ENCODE measurements around the gene FGFBP1.

Gene FGFBP1

DNA sequence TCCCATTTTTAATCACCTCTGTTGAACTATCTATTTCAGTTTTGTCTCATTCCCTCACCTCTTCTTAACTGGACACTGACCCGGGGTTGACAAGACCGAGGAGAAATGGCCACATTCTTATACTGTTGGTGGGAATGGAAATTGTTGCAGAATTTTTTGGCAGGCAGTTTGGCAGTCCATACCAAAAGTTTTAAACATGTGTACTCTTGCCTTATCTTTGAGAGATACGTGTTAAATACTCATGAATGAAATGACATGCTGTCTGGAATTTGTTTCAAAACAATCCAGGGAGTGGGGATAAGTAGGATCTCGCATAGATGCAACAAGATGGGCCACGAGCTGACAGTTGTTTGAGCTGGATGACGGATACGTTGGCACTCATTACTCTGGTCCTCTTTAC is 12.1 kb downstream of the FGFBP1 start:
- Histone ChIP-seq H2BK5ac (ENCODE audit: low read length) (no peak overlapping the region), H4K8ac (ENCODE audit: low read depth, low read length) (no peak overlapping the region), H3K79me1 (ENCODE audit: low read depth, low read length) (no peaks in the 10 kb centered on the region), H3K14ac (ENCODE audit: low read length) (no peak overlapping the region), H4K91ac (ENCODE audit: low read depth, low read length, poor library complexity) (no peak overlapping the region), H3K4me2 (ENCODE audit: insufficient read depth, low read length, poor library complexity, severe bottlenecking) (no peak overlapping the region), H3K23ac (ENCODE audit: low read depth, low read length, poor library complexity) (no peak overlapping the region), H2AK5ac (ENCODE audit: low read depth, low read length) (no peak overlapping the region), H2BK12ac (ENCODE audit: low read length) (no peak overlapping the region), H3K9ac (ENCODE audit: low read depth, low read length, poor library complexity) (no peak overlapping the region), H2BK120ac (ENCODE audit: low read depth, low read length) (no peak overlapping the region), H2AFZ (ENCODE audit: low read length) (no peak overlapping the region), H3K27me3 (ENCODE audit: control insufficient read depth in 3 of 3, insufficient read depth in 3 of 3, low read depth in 1 of 3, low read length in 3 of 3) (peaks cover 0 to 8% (median 0%) of the 10 kb centered on the region in 3 experiments), H2BK15ac (ENCODE audit: low read length) (no peak overlapping the region), H3K4ac (ENCODE audit: low read length) (no peak overlapping the region), H3K4me3 (ENCODE audit: low read length in 2 of 2) (no peak overlapping the region), H3K27ac (replicated peaks; ENCODE audit: low read length) (no peak overlapping the region), H3K9me3 (replicated peaks in 1 of 2; ENCODE audit: control insufficient read depth in 2 of 2, insufficient read depth in 1 of 2, low read depth in 1 of 2, low read length in 2 of 2) (no peaks in the 10 kb centered on the region), H3K18ac (ENCODE audit: low read length) (no peak overlapping the region), H3K36me3 (replicated peaks in 1 of 2; ENCODE audit: control insufficient read depth in 2 of 2, insufficient read depth in 2 of 2, low read length in 2 of 2) (no peaks in the 10 kb centered on the region), H3K4me1 (ENCODE audit: control insufficient read depth in 2 of 2, insufficient read depth in 1 of 2, low read depth in 1 of 2, low read length in 2 of 2) (no peaks in the 10 kb centered on the region)
- WGBS, 2 donors (ENCODE audit: extremely low coverage in 2 of 2, insufficient read length in 2 of 2, insufficient replicate concordance in 1 of 2) = no CpG with 5 or more reads among the region's 7 CpGs
- DNase-seq (ENCODE audit: low spot score) = no peak

DNA sequence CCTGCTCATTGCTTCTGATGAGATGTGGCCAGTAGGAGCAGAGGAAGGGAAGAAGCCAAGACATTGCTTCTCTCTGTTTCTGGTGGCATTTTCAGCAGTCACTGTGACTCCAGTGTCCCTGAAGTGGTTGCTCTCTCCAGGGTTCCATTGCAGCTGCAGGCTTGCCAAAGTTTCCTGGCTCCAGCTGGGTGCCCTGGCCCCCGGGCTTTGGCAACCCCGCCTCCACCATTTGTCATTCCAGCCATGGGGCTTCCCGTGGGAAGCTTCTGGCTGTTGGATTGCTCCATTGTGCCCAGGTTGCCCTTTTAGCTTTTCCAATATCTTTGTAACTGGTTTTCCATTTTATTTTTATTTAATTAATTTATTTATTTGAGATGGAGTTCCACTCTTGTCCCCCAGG is 12.7 kb downstream of the FGFBP1 start:
- H3K27me3 ChIP-seq (ENCODE audit: control insufficient read depth in 3 of 3, insufficient read depth in 3 of 3, low read depth in 1 of 3, low read length in 3 of 3) = peaks cover 0 to 8% (median 0%) of the 10 kb centered on the region in 3 experiments
- H2AK5ac ChIP-seq (ENCODE audit: low read depth, low read length) = no peak overlapping the region
- H2AFZ ChIP-seq (ENCODE audit: low read length) = no peak overlapping the region
- H3K9ac ChIP-seq (ENCODE audit: low read depth, low read length, poor library complexity) = no peak overlapping the region
- H3K4me1 ChIP-seq (ENCODE audit: control insufficient read depth in 2 of 2, insufficient read depth in 1 of 2, low read depth in 1 of 2, low read length in 2 of 2) = no peaks in the 10 kb centered on the region
- no peak overlapping the region for H4K91ac ChIP-seq (ENCODE audit: low read depth, low read length, poor library complexity)
- no peak overlapping the region for H3K27ac ChIP-seq (replicated peaks; ENCODE audit: low read length)
- no peak overlapping the region for H4K8ac ChIP-seq (ENCODE audit: low read depth, low read length)
- H2BK5ac ChIP-seq (ENCODE audit: low read length) = no peak overlapping the region
- no peak overlapping the region for H2BK15ac ChIP-seq (ENCODE audit: low read length)
- no peak overlapping the region for H3K4ac ChIP-seq (ENCODE audit: low read length)
- H3K23ac ChIP-seq (ENCODE audit: low read depth, low read length, poor library complexity) = no peak overlapping the region
- no peak overlapping the region for H2BK120ac ChIP-seq (ENCODE audit: low read depth, low read length)
- no peak overlapping the region for H3K14ac ChIP-seq (ENCODE audit: low read length)
- no CpG with 5 or more reads among the region's 3 CpGs for WGBS, 2 donors (ENCODE audit: extremely low coverage in 2 of 2, insufficient read length in 2 of 2, insufficient replicate concordance in 1 of 2)
- no peak overlapping the region for H3K4me3 ChIP-seq (ENCODE audit: low read length in 2 of 2)
- H3K9me3 ChIP-seq (replicated peaks in 1 of 2; ENCODE audit: control insufficient read depth in 2 of 2, insufficient read depth in 1 of 2, low read depth in 1 of 2, low read length in 2 of 2) = no peaks in the 10 kb centered on the region
- DNase-seq (ENCODE audit: low spot score) = no peak
- no peaks in the 10 kb centered on the region for H3K79me1 ChIP-seq (ENCODE audit: low read depth, low read length)
- H3K4me2 ChIP-seq (ENCODE audit: insufficient read depth, low read length, poor library complexity, severe bottlenecking) = no peak overlapping the region
- no peak overlapping the region for H2BK12ac ChIP-seq (ENCODE audit: low read length)
- H3K36me3 ChIP-seq (replicated peaks in 1 of 2; ENCODE audit: control insufficient read depth in 2 of 2, insufficient read depth in 2 of 2, low read length in 2 of 2) = no peaks in the 10 kb centered on the region
- no peak overlapping the region for H3K18ac ChIP-seq (ENCODE audit: low read length)

DNA sequence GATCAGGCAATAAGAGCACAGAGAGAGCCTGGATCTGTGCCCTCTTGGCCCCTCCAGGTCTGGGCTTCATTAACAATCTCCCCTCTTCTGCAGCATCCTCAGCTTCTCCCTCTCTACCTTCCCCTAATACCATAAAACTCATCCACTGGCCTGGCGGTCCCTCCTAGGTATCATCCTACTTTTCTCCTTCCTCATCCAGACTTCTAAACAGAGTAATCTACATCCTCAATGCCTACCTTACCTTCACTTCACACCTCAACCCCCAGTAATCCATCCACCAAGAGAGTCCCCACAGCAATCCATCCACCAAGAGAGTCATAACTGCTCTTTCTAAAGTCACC is 17.0 kb downstream of the FGFBP1 start:
- H4K8ac ChIP-seq (ENCODE audit: low read depth, low read length) = no peak overlapping the region
- no peaks in the 10 kb centered on the region for H3K36me3 ChIP-seq (replicated peaks in 1 of 2; ENCODE audit: control insufficient read depth in 2 of 2, insufficient read depth in 2 of 2, low read length in 2 of 2)
- H2BK12ac ChIP-seq (ENCODE audit: low read length) = no peak overlapping the region
- no peak overlapping the region for H2BK5ac ChIP-seq (ENCODE audit: low read length)
- H2AK5ac ChIP-seq (ENCODE audit: low read depth, low read length) = no peak overlapping the region
- no peak overlapping the region for H2BK15ac ChIP-seq (ENCODE audit: low read length)
- no peaks in the 10 kb centered on the region for H3K79me1 ChIP-seq (ENCODE audit: low read depth, low read length)
- H3K27me3 ChIP-seq (ENCODE audit: control insufficient read depth in 3 of 3, insufficient read depth in 3 of 3, low read depth in 1 of 3, low read length in 3 of 3) = peaks cover 0 to 3% (median 0%) of the 10 kb centered on the region in 3 experiments
- DNase-seq (ENCODE audit: low spot score) = no peak
- no peak overlapping the region for H3K9ac ChIP-seq (ENCODE audit: low read depth, low read length, poor library complexity)
- H3K4me2 ChIP-seq (ENCODE audit: insufficient read depth, low read length, poor library complexity, severe bottlenecking) = no peak overlapping the region
- no peak overlapping the region for H3K23ac ChIP-seq (ENCODE audit: low read depth, low read length, poor library complexity)
- no CpG with 5 or more reads among the region's 1 CpG for WGBS, 2 donors (ENCODE audit: extremely low coverage in 2 of 2, insufficient read length in 2 of 2, insufficient replicate concordance in 1 of 2)
- no peak overlapping the region for H3K4ac ChIP-seq (ENCODE audit: low read length)
- no peak overlapping the region for H3K18ac ChIP-seq (ENCODE audit: low read length)
- H3K4me3 ChIP-seq (ENCODE audit: low read length in 2 of 2) = no peak overlapping the region
- H3K9me3 ChIP-seq (replicated peaks in 1 of 2; ENCODE audit: control insufficient read depth in 2 of 2, insufficient read depth in 1 of 2, low read depth in 1 of 2, low read length in 2 of 2) = no peaks in the 10 kb centered on the region
- no peak overlapping the region for H4K91ac ChIP-seq (ENCODE audit: low read depth, low read length, poor library complexity)
- no peak overlapping the region for H3K27ac ChIP-seq (replicated peaks; ENCODE audit: low read length)
- no peaks in the 10 kb centered on the region for H3K4me1 ChIP-seq (ENCODE audit: control insufficient read depth in 2 of 2, insufficient read depth in 1 of 2, low read depth in 1 of 2, low read length in 2 of 2)
- H2AFZ ChIP-seq (ENCODE audit: low read length) = no peak overlapping the region
- H2BK120ac ChIP-seq (ENCODE audit: low read depth, low read length) = no peak overlapping the region
- H3K14ac ChIP-seq (ENCODE audit: low read length) = no peak overlapping the region

DNA sequence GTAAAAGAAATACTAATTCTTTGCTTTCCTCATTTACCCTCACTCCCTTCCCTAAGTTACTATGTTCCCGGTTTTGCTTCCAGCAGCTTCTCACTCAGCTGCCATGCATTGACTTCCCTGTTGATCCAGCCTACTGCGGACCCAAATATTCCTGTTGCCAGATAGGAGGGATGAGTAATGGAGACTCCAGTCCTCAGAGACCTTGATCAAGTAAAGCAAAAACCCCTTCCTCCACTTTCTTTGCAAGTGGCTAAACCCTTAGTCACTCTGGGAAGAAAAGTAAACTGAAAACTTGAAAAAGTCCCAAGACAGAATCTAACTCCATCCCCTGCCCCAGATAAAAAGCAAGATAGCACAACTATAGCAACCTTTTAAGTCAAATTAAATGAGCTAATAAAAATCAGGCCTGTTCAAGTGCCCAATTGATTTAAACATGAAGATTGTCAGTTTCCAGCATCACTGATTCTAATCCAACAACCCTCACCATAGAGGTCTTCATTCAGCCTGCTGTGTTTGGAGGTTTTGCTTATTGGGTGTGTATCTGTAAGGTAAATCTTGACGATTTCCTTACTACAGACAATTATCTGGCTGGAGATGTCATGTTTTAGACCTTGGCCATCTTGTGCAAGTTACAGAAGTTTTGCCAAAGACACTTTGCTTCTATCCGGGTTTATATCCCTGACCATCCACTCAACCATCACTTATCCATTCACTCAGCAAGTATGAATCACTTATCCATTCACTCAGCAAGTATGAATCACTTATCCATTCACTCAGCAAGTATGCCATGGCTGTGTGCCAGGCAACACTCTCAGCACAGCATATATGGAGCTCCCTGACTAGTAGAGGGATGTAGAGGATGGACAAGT is 17.6 kb downstream of the FGFBP1 start:
- Histone ChIP-seq H2BK12ac (ENCODE audit: low read length) (no peak overlapping the region), H2AFZ (ENCODE audit: low read length) (no peak overlapping the region), H3K9me3 (replicated peaks in 1 of 2; ENCODE audit: control insufficient read depth in 2 of 2, insufficient read depth in 1 of 2, low read depth in 1 of 2, low read length in 2 of 2) (no peaks in the 10 kb centered on the region), H3K18ac (ENCODE audit: low read length) (no peak overlapping the region), H2AK5ac (ENCODE audit: low read depth, low read length) (no peak overlapping the region), H3K27ac (replicated peaks; ENCODE audit: low read length) (no peak overlapping the region), H4K8ac (ENCODE audit: low read depth, low read length) (no peak overlapping the region), H3K4me3 (ENCODE audit: low read length in 2 of 2) (no peak overlapping the region), H3K23ac (ENCODE audit: low read depth, low read length, poor library complexity) (no peak overlapping the region), H3K4me1 (ENCODE audit: control insufficient read depth in 2 of 2, insufficient read depth in 1 of 2, low read depth in 1 of 2, low read length in 2 of 2) (no peaks in the 10 kb centered on the region), H2BK5ac (ENCODE audit: low read length) (no peak overlapping the region), H4K91ac (ENCODE audit: low read depth, low read length, poor library complexity) (no peak overlapping the region), H3K4me2 (ENCODE audit: insufficient read depth, low read length, poor library complexity, severe bottlenecking) (no peak overlapping the region), H3K79me1 (ENCODE audit: low read depth, low read length) (no peaks in the 10 kb centered on the region), H2BK120ac (ENCODE audit: low read depth, low read length) (no peak overlapping the region), H3K27me3 (ENCODE audit: control insufficient read depth in 3 of 3, insufficient read depth in 3 of 3, low read depth in 1 of 3, low read length in 3 of 3) (peaks cover 0 to 3% (median 0%) of the 10 kb centered on the region in 3 experiments), H3K9ac (ENCODE audit: low read depth, low read length, poor library complexity) (no peak overlapping the region), H3K14ac (ENCODE audit: low read length) (no peak overlapping the region), H3K36me3 (replicated peaks in 1 of 2; ENCODE audit: control insufficient read depth in 2 of 2, insufficient read depth in 2 of 2, low read length in 2 of 2) (no peaks in the 10 kb centered on the region), H3K4ac (ENCODE audit: low read length) (no peak overlapping the region), H2BK15ac (ENCODE audit: low read length) (no peak overlapping the region)
- no peak for DNase-seq (ENCODE audit: low spot score)
- WGBS, 2 donors (ENCODE audit: extremely low coverage in 2 of 2, insufficient read length in 2 of 2, insufficient replicate concordance in 1 of 2) = no CpG with 5 or more reads among the region's 4 CpGs
